Aorta (tissue), 5 donors: Measurements from ENCODE around the gene PDPR. TPM values are rescaled to one million over a fixed set of nuclear protein-coding genes. Genes with fewer than 3 reads are reported as not detected.
"Not testable (repeated sequence)": the region's sequence is repeated elsewhere in the genome, so short reads cannot be mapped to it uniquely, and the experiment has no call there.

Experiments
- ATAC-seq: fragments of 200-7000 bp; cut with Tn5 transposase; one replicate; pipeline ENCODE4 v1.9.1; 2022; ENCODE audit warnings: moderate library complexity; ENCODE audit not compliant: low FRiP score
- DNase-seq, 2 donors: peaks; one replicate each; pipeline ENCODE4 v3.0.0-alpha.2; 2020
- H3K27ac ChIP-seq, 2 donors: one replicate each; pipeline ENCODE4 v1.5.1; 2013; ENCODE audit warnings: low read length in 2 of 2, mild to moderate bottlenecking in 2 of 2, moderate library complexity in 2 of 2, control low read depth in 1 of 2, inconsistent platforms in 1 of 2, low read depth in 1 of 2
- H3K27me3 ChIP-seq, 2 donors: one replicate each; pipeline ENCODE4 v1.6.1; 2013; ENCODE audit warnings: control low read depth in 1 of 2, low read length in 1 of 2, mild to moderate bottlenecking in 1 of 2, moderate library complexity in 1 of 2; ENCODE audit not compliant: insufficient read depth in 2 of 2, control insufficient read depth in 1 of 2
- H3K36me3 ChIP-seq, 2 donors: one replicate each; pipeline ENCODE4 v1.6.1; 2013; ENCODE audit warnings: control low read depth in 1 of 2, low read length in 1 of 2, mild to moderate bottlenecking in 1 of 2; ENCODE audit not compliant: insufficient read depth in 2 of 2, control insufficient read depth in 1 of 2
- H3K4me1 ChIP-seq, 2 donors: one replicate each; pipeline ENCODE4 v1.6.1; 2013; ENCODE audit warnings: low read length in 2 of 2, control low read depth in 1 of 2, mild to moderate bottlenecking in 1 of 2, moderate library complexity in 1 of 2; ENCODE audit not compliant: insufficient read depth in 2 of 2, control insufficient read depth in 1 of 2
- H3K4me3 ChIP-seq, 2 donors: one replicate each; pipeline ENCODE4 v1.5.1; 2013; ENCODE audit warnings: low read length in 2 of 2, control low read depth in 1 of 2, mild to moderate bottlenecking in 1 of 2
- H3K9me3 ChIP-seq: one replicate; pipeline ENCODE4 v1.6.1; 2013; ENCODE audit warnings: mild to moderate bottlenecking, low read length; ENCODE audit not compliant: control insufficient read depth
- WGBS, 2 donors: extraction: QIAGEN DNeasy Blood & Tissue Kit; methylation state at CpG; one replicate each; pipeline ENCODE4 v1.1.7; 2013; 5-methylcytosine and 5-hydroxymethylcytosine counted together
- intact Hi-C, 2 donors: fragments of 100-400 bp; cut with DNase I; formaldehyde crosslinking; loops; one replicate each; pipeline versions ENCODE4 v1.14.2 to v1.15.0; 2022
- polyA plus RNA-seq, 2 donors: library from polyadenylated mRNA; stranded (reverse); fragments of 200-250 nt; gene quantifications; one replicate each; pipeline ENCODE4 v1.2.3, GENCODE V29; 2013
- total RNA-seq, 2 donors: library from RNA; stranded (reverse); fragmentation: NEBNext Ultra II Directional; extraction: Animal tissue kit (Norgen Biotek cat#: 25700); gene quantifications; one replicate each; pipeline ENCODE4 v1.2.1, GENCODE V29; 2021
- donor health status: healthy with polysubstance abuse.
- donor health status: Bipolar disorder and iron deficiency.
- donor health status: DM: no; HTN: no; CAD: no.
- donor health status: DM: no; HTN: no; CAD: no.
- donor health status: DM: yes; HTN: yes; CAD: no.

The PDPR gene
- total and polyA plus RNA-seq, 4 donors: 2.9 to 38.8 (median 25.1) TPM

GRCh38 chr16:70088160-70088559 is 26.0 kb upstream of the PDPR start:
- ATAC-seq, H3K27ac ChIP-seq: not testable (repeated sequence)
- 71 to 84% methylated on average over 2 of the region's 2 CpGs for WGBS, 2 donors

GRCh38 chr16:70088877-70089276 is 25.3 kb upstream of the PDPR start:
- intact Hi-C loops: not testable (repeated sequence)

More at GRCh38 chr16:70088160-70088559, 26.0 kb upstream of the PDPR start:
- H3K36me3 ChIP-seq, H3K27me3 ChIP-seq, H3K9me3 ChIP-seq, H3K4me3 ChIP-seq, intact Hi-C loops, H3K4me1 ChIP-seq, DNase-seq: not testable (repeated sequence)

GRCh38 chr16:70089289-70089688 is 24.8 kb upstream of the PDPR start:
- H3K27me3 ChIP-seq, DNase-seq, H3K36me3 ChIP-seq, H3K4me1 ChIP-seq, H3K9me3 ChIP-seq, H3K27ac ChIP-seq, intact Hi-C loops, ATAC-seq, H3K4me3 ChIP-seq: not testable (repeated sequence)
- 83 to 92% methylated on average over 3 to 5 of the region's 6 CpGs for WGBS, 2 donors

More at GRCh38 chr16:70088877-70089276, 25.3 kb upstream of the PDPR start:
- not testable (repeated sequence) for H3K9me3 ChIP-seq, H3K27me3 ChIP-seq, H3K4me1 ChIP-seq, H3K27ac ChIP-seq, H3K4me3 ChIP-seq, ATAC-seq, H3K36me3 ChIP-seq, DNase-seq
- 78% methylated on average over 2 of the region's 4 CpGs; no CpG with 5 or more reads in 1 of the 2 donors for WGBS, 2 donors

GRCh38 chr16:70091104-70091503 is 23.0 kb upstream of the PDPR start:
- H3K4me3 ChIP-seq, intact Hi-C loops, H3K9me3 ChIP-seq, H3K4me1 ChIP-seq, H3K27ac ChIP-seq, H3K27me3 ChIP-seq, DNase-seq, ATAC-seq, H3K36me3 ChIP-seq: not testable (repeated sequence)
- 72 to 83% methylated on average over 4 of the region's 4 CpGs for WGBS, 2 donors

DNA sequence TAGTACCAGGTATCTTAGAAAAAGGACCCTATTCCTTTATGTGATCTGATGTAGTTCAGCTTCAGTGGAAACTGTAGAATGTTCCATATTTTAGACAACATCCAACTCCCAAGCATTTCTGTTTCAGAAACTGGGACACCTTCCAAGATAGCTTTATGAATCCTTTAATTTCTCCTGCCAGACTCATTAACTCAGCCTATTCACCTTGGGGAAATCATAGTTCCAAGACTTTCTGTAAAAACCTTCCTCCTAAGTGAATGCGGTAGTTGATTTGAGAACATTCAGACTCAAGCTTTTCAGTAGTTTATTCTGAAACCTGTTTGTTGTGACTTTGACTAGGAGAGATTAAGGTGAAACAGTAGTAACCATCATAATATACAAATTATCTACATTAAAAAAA is 20.0 kb upstream of the PDPR start:
- H3K36me3 ChIP-seq, H3K27me3 ChIP-seq, intact Hi-C loops, DNase-seq, H3K4me1 ChIP-seq, H3K9me3 ChIP-seq, ATAC-seq, H3K27ac ChIP-seq, H3K4me3 ChIP-seq: not testable (repeated sequence)
- WGBS, 2 donors: 92 to 100% methylated on average over 1 of the region's 1 CpG

DNA sequence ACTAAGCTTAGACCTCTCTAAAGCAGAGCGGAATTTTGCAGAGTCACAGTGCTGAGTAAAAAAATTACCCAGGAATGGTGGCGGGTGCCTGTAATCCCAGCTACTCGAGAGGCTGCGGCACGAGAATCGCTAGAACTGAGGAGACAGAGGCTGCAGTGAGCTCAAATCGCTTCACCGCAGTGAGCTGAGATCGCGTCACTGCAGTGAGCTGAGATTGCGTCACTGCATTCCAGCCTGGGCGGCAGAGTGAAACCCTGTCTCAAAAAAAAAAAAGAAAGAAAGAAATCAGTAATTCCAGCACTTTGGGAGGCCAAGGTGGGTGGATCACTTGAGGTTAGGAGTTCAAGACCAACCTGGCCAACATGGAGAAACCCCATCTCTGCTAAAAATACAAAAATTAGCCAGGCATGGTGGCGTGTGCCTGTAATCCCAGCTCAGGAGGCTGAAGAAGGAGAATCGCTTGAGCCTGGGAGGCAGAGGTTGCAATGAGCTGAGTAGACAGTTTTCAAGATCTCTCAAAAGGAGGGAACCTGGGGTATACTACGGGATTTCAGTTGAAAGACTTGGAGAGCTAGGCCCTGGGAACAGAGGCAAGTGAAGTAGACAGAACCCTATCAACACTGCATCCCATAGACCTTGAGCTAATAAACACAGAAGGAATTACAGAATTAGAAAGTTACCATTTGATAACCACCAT is 4.4 kb upstream of the PDPR start:
- WGBS, 2 donors: 93% methylated on average over 15 of the region's 15 CpGs
- not testable (repeated sequence) for DNase-seq

GRCh38 chr16:70112162-70112561 is 2.0 kb upstream of the PDPR start:
- H3K9me3 ChIP-seq, H3K4me1 ChIP-seq, ATAC-seq, H3K27me3 ChIP-seq, DNase-seq, H3K36me3 ChIP-seq, H3K4me3 ChIP-seq, intact Hi-C loops, H3K27ac ChIP-seq: not testable (repeated sequence)
- WGBS, 2 donors: 91 to 94% methylated on average over 6 of the region's 6 CpGs

More for the DNA sequence above, 4.4 kb upstream of the PDPR start:
- H3K27ac ChIP-seq, intact Hi-C loops, H3K27me3 ChIP-seq, H3K9me3 ChIP-seq, ATAC-seq, H3K4me1 ChIP-seq, H3K4me3 ChIP-seq, H3K36me3 ChIP-seq: not testable (repeated sequence)

DNA sequence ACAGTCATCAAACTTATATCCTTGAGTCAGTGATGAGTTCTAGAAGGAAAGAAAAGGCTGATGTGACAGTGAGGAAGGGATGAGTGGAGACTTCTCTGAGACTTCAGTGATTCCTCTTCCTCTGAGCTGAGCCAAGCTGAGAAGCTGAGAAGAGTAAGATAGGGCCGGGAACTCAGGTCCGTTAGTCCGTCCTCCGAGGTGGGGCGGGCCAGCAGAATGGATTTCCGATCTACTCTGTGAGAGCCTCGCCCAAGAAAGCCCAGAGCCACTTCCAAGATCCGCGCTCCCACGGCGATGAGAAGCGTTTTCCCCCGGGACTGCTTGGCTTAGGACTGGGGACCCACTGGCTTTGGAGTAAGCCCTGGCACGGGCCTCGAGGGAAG is 542 bp upstream of the PDPR start:
- intact Hi-C loops, H3K4me3 ChIP-seq, H3K9me3 ChIP-seq, H3K36me3 ChIP-seq, H3K4me1 ChIP-seq, H3K27me3 ChIP-seq, DNase-seq: not testable (repeated sequence)
- peak; percentile 71 for ATAC-seq
- 0% methylated on average over 2 of the region's 15 CpGs; no CpG with 5 or more reads in 1 of the 2 donors for WGBS, 2 donors
- peak overlapping the region in 1 of 2 donors; percentile 75 for H3K27ac ChIP-seq

GRCh38 chr16:70118354-70118753 is 4.2 kb downstream of the PDPR start:
- H3K36me3 ChIP-seq, H3K9me3 ChIP-seq, ATAC-seq, H3K27ac ChIP-seq, H3K27me3 ChIP-seq, H3K4me1 ChIP-seq, H3K4me3 ChIP-seq, intact Hi-C loops, DNase-seq: not testable (repeated sequence)
- WGBS, 2 donors: 70 to 75% methylated on average over 6 of the region's 6 CpGs
